GM23338 (cell line): ENCODE data around the gene RPA3. TPM values are rescaled to one million over a fixed set of nuclear protein-coding genes. Genes with fewer than 3 reads are reported as not detected.

Experiments used
- ATAC-seq: fragments of 200-7000 bp; cut with Tn5 transposase; 3 replicates; pipeline ENCODE4 v1.9.1; 2020
- DNase-seq: peaks from one replicate; pipeline ENCODE4 v3.0.0-alpha.2; 2015; ENCODE audit warnings: low spot score
- H2AFZ ChIP-seq: fragments of 200-600 bp; sonication (generic); 2 replicates; pipeline ENCODE4 v1.8.0; 2016; ENCODE audit warnings: antibody characterized with exemption, mild to moderate bottlenecking, moderate library complexity
- H3F3A ChIP-seq: fragments of 200-600 bp; sonication (generic); replicated peaks from 2 replicates; pipeline ENCODE4 v1.8.0; 2017; ENCODE audit warnings: antibody characterized with exemption, mixed run types, low read depth
- H3K27ac ChIP-seq: fragments of 200-600 bp; sonication (generic); 2 replicates; pipeline ENCODE4 v1.6.1; 2016; ENCODE audit warnings: low read depth
- H3K27me3 ChIP-seq: fragments of 200-600 bp; sonication (generic); 2 replicates; pipeline ENCODE4 v1.8.0; 2016; ENCODE audit warnings: mild to moderate bottlenecking, mixed run types, moderate library complexity; ENCODE audit not compliant: insufficient read depth
- H3K36me3 ChIP-seq: fragments of 200-600 bp; sonication (generic); 2 replicates; pipeline ENCODE4 v1.8.0; 2016; ENCODE audit warnings: mild to moderate bottlenecking; ENCODE audit not compliant: insufficient read depth
- H3K4me1 ChIP-seq: fragments of 200-600 bp; sonication (generic); 2 replicates; pipeline ENCODE4 v1.8.0; 2016; ENCODE audit warnings: mild to moderate bottlenecking, moderate library complexity; ENCODE audit not compliant: insufficient read depth
- H3K4me2 ChIP-seq: fragments of 200-600 bp; sonication (generic); 2 replicates; pipeline ENCODE4 v1.7.1; 2017; ENCODE audit warnings: mixed run types
- H3K4me3 ChIP-seq: fragments of 200-600 bp; sonication (generic); 2 replicates; pipeline ENCODE4 v1.6.1; 2016; ENCODE audit warnings: mixed run types
- H3K79me2 ChIP-seq: fragments of 200-600 bp; sonication (generic); replicated peaks from 2 replicates; pipeline ENCODE4 v1.8.0; 2017; ENCODE audit warnings: mild to moderate bottlenecking; ENCODE audit not compliant: insufficient read depth
- H3K9me2 ChIP-seq: fragments of 200-600 bp; sonication (generic); 2 replicates; pipeline ENCODE4 v1.8.0; 2017; ENCODE audit not compliant: insufficient read depth
- H4K20me1 ChIP-seq: fragments of 200-600 bp; sonication (generic); replicated peaks from 2 replicates; pipeline ENCODE4 v1.8.0; 2017; ENCODE audit warnings: mild to moderate bottlenecking; ENCODE audit not compliant: insufficient read depth
- H3K27ac Mint-ChIP-seq: 2 replicates; pipeline ENCODE4 v1.8.0; 2020; ENCODE audit warnings: inconsistent platforms, mild to moderate bottlenecking, moderate library complexity, mixed read lengths
- H3K27me3 Mint-ChIP-seq: 3 replicates; pipeline ENCODE4 v1.8.0; 2022; ENCODE audit warnings: low read depth, mild to moderate bottlenecking, moderate library complexity, mixed read lengths, inconsistent platforms; ENCODE audit not compliant: insufficient read depth, poor library complexity
- H3K36me3 Mint-ChIP-seq: 3 replicates; pipeline ENCODE4 v1.8.0; 2021; ENCODE audit warnings: low read depth, mild to moderate bottlenecking, inconsistent platforms, moderate library complexity, mixed read lengths
- H3K4me1 Mint-ChIP-seq: 3 replicates; pipeline ENCODE4 v1.8.0; 2020; ENCODE audit warnings: mild to moderate bottlenecking, inconsistent platforms, mixed read lengths
- H3K4me3 Mint-ChIP-seq: 3 replicates; pipeline ENCODE4 v1.8.0; 2021; ENCODE audit warnings: moderate library complexity, mild to moderate bottlenecking, inconsistent platforms, mixed read lengths
- H3K9me3 Mint-ChIP-seq: 3 replicates; pipeline ENCODE4 v1.8.0; 2020; ENCODE audit warnings: moderate library complexity, mild to moderate bottlenecking, inconsistent platforms, mixed read lengths
- CREB1 ChIP-seq: fragments of 250-450 bp; sonication (Bioruptor Pico); IDR thresholded peaks from 2 replicates; pipeline ENCODE4 v1.5.0; 2020; ENCODE audit warnings: low read depth, mild to moderate bottlenecking, moderate library complexity
- CTCF ChIP-seq, 2 experiments: fragments of 200-600 bp in 1 of 2; sonication (generic) in 1 of 2; conservative IDR thresholded peaks; 2 replicates each; pipeline versions ENCODE4 v1.5.1 to v1.6.1; 2016 to 2017; ENCODE audit warnings: antibody characterized with exemption in 2 of 2, low read depth in 2 of 2, mild to moderate bottlenecking in 2 of 2, moderate library complexity in 1 of 2
- ETS1 ChIP-seq: IDR thresholded peaks from 2 replicates; pipeline ENCODE4 v1.6.1; 2016; ENCODE audit warnings: antibody characterized with exemption
- EZH2 ChIP-seq: fragments of 200-600 bp; sonication (generic); IDR thresholded peaks from one replicate; pipeline ENCODE4 v1.8.0; 2017; ENCODE audit warnings: antibody characterized with exemption, mild to moderate bottlenecking, low read depth; ENCODE audit not compliant: unreplicated experiment
- EZH2phosphoT487 ChIP-seq: fragments of 200-600 bp; sonication (generic); IDR thresholded peaks from one replicate; pipeline ENCODE4 v1.8.1; 2018; ENCODE audit warnings: antibody characterized with exemption; ENCODE audit not compliant: unreplicated experiment
- JUNB ChIP-seq: IDR thresholded peaks from one replicate; pipeline ENCODE4 v1.6.1; 2016; ENCODE audit warnings: antibody characterized with exemption; ENCODE audit not compliant: unreplicated experiment
- NANOG ChIP-seq: IDR thresholded peaks from 2 replicates; pipeline ENCODE4 v1.6.1; 2016; ENCODE audit warnings: antibody characterized with exemption, borderline replicate concordance
- POLR2AphosphoS5 ChIP-seq: IDR thresholded peaks from 2 replicates; pipeline ENCODE4 v1.6.1; 2016; ENCODE audit warnings: antibody characterized with exemption, low read depth
- REST ChIP-seq: IDR thresholded peaks from one replicate; pipeline ENCODE4 v1.6.1; 2018; ENCODE audit warnings: antibody characterized with exemption; ENCODE audit not compliant: unreplicated experiment
- STAT1 ChIP-seq: IDR thresholded peaks from one replicate; pipeline ENCODE4 v1.6.1; 2016; ENCODE audit warnings: antibody characterized with exemption; ENCODE audit not compliant: unreplicated experiment
- ZNF114 ChIP-seq: fragments of 250-450 bp; sonication (Bioruptor Pico); IDR thresholded peaks from 2 replicates; pipeline ENCODE4 v1.5.0; 2020; ENCODE audit warnings: mild to moderate bottlenecking, moderate library complexity
- ZNF331 ChIP-seq: fragments of 250-450 bp; sonication (Bioruptor Pico); IDR thresholded peaks from 2 replicates; pipeline ENCODE4 v1.5.0; 2020; ENCODE audit warnings: low read depth, mild to moderate bottlenecking, moderate library complexity
- ZNF462 ChIP-seq: fragments of 250-450 bp; sonication (Bioruptor Pico); IDR thresholded peaks from 2 replicates; pipeline ENCODE4 v1.5.0; 2020; ENCODE audit warnings: mild to moderate bottlenecking, moderate library complexity
- polyA plus RNA-seq: library from polyadenylated mRNA; unstranded; fragments of >200 nt; fragmentation: Nextera tagmentation; extraction: Ambion mirVana; gene quantifications from 2 replicates; pipeline ENCODE4 v1.2.1, GENCODE V29; 2016
- total RNA-seq: library from RNA; depleted of rRNA; stranded (reverse); fragments of >200 nt; shearing (Covaris generic); gene quantifications from 2 replicates; pipeline ENCODE4 v1.2.3, GENCODE V29; 2014

RPA3 gene
- total and polyA plus RNA-seq, 2 experiments from 2014 or later = 74.9 to 287 TPM

- DNase-seq (no peak), ATAC-seq (no peak)
- Histone ChIP-seq H3K9me2 (no peaks in the 10 kb centered on the region), H3K27ac (no peak overlapping the region), H3K27me3 (no peaks in the 10 kb centered on the region), H2AFZ (no peak overlapping the region), H3K4me2 (no peak overlapping the region), H4K20me1 (no peaks in the 10 kb centered on the region), H3K79me2 (no peaks in the 10 kb centered on the region), H3K4me3 (no peak overlapping the region), H3K36me3 (peaks cover 19% of the 10 kb centered on the region), H3F3A (no peaks in the 10 kb centered on the region), H3K4me1 (no peaks in the 10 kb centered on the region)
- no peak for TF ChIP-seq ZNF462
- TF ChIP-seq ZNF331 (CRISPR knock-in tag) = no peak
- TF ChIP-seq JUNB = no peak
- no peak for TF ChIP-seq POLR2AphosphoS5
- no peak for TF ChIP-seq ZNF114 (CRISPR knock-in tag)
- TF ChIP-seq ETS1 = no peak
- no peak for TF ChIP-seq REST
- TF ChIP-seq EZH2phosphoT487 = no peak
- TF ChIP-seq CREB1 = no peak
- TF ChIP-seq STAT1 = no peak
- no peak for TF ChIP-seq NANOG
- TF ChIP-seq EZH2 = no peak
- no peak for TF ChIP-seq CTCF (conservative IDR thresholded peaks at IDR 0.05; ENCODE audit: low read depth in 2 of 2)
- Mint-ChIP-seq H3K9me3 (peaks cover 33% of the 10 kb centered on the region), H3K27ac (no peak overlapping the region), H3K4me1 (no peaks in the 10 kb centered on the region), H3K4me3 (no peak overlapping the region), H3K36me3 (peaks cover 77% of the 10 kb centered on the region), H3K27me3 (no peaks in the 10 kb centered on the region)
These were observed 122.2 kb downstream of the RPA3 start for GRCh38 chr7:7596176-7596575.
